OCI-M2 (cell line): ENCODE data around the gene DNAJC5.
"Not testable (repeated sequence)": the region's sequence is repeated elsewhere in the genome, so short reads cannot be mapped to it uniquely, and the experiment has no call there.

Experiments used
- DNase-seq: peaks from one replicate; lab custom pipeline; 2025; ENCODE audit not compliant: unreplicated experiment; lab: John Stamatoyannopoulos, UW

DNAJC5 gene

GRCh38 chr20:63908008-63908682 lies 13.2 kb downstream of the DNAJC5 start:
- DNase-seq = no peak

GRCh38 chr20:63911176-63911575 lies 16.2 kb downstream of the DNAJC5 start:
- no peak for DNase-seq

GRCh38 chr20:63913768-63914167 lies 18.8 kb downstream of the DNAJC5 start:
- DNase-seq = no peak

- DNase-seq = no peak
These were observed 20.5 kb downstream of the DNAJC5 start for GRCh38 chr20:63915471-63915870.

- not testable (repeated sequence) for DNase-seq
These were observed 21.5 kb downstream of the DNAJC5 start for GRCh38 chr20:63916371-63916939.

- no peak for DNase-seq
These were observed 22.9 kb downstream of the DNAJC5 start for GRCh38 chr20:63917811-63918210.

GRCh38 chr20:63919130-63919529 lies 24.2 kb downstream of the DNAJC5 start:
- no peak for DNase-seq

- no peak for DNase-seq
These were observed 25.3 kb downstream of the DNAJC5 start for GRCh38 chr20:63920226-63920625.

GRCh38 chr20:63923651-63924050 lies 28.7 kb downstream of the DNAJC5 start:
- DNase-seq = no peak

GRCh38 chr20:63924241-63924640 lies 29.3 kb downstream of the DNAJC5 start:
- no peak for DNase-seq

- DNase-seq = no peak
These were observed 31.4 kb downstream of the DNAJC5 start for GRCh38 chr20:63926298-63926697.

- no peak for DNase-seq
These were observed 34.1 kb downstream of the DNAJC5 start for GRCh38 chr20:63929071-63929470.

GRCh38 chr20:63929473-63929883 lies 34.6 kb downstream of the DNAJC5 start:
- not testable (repeated sequence) for DNase-seq

- no peak for DNase-seq
These were observed 36.1 kb downstream of the DNAJC5 start for GRCh38 chr20:63930971-63931553.

GRCh38 chr20:63931735-63932134 lies 36.8 kb downstream of the DNAJC5 start:
- DNase-seq = no peak

GRCh38 chr20:63932606-63933160 lies 37.8 kb downstream of the DNAJC5 start:
- DNase-seq = no peak

GRCh38 chr20:63933646-63934045 lies 38.7 kb downstream of the DNAJC5 start:
- DNase-seq = no peak

- DNase-seq = no peak
These were observed 39.5 kb downstream of the DNAJC5 start for GRCh38 chr20:63934271-63935068.

- DNase-seq = no peak
These were observed 40.5 kb downstream of the DNAJC5 start for GRCh38 chr20:63935447-63935846.

- DNase-seq = no peak
These were observed 42.7 kb downstream of the DNAJC5 start for GRCh38 chr20:63937596-63937995.
